ENCODE data around the gene PIK3R1.
A peak's percentile ranks its signal among the peaks of the same experiment; 100 is the strongest.
"Not testable (repeated sequence)": the region's sequence is repeated elsewhere in the genome, so short reads cannot be mapped to it uniquely, and the experiment has no call there.

The PIK3R1 gene

DNA sequence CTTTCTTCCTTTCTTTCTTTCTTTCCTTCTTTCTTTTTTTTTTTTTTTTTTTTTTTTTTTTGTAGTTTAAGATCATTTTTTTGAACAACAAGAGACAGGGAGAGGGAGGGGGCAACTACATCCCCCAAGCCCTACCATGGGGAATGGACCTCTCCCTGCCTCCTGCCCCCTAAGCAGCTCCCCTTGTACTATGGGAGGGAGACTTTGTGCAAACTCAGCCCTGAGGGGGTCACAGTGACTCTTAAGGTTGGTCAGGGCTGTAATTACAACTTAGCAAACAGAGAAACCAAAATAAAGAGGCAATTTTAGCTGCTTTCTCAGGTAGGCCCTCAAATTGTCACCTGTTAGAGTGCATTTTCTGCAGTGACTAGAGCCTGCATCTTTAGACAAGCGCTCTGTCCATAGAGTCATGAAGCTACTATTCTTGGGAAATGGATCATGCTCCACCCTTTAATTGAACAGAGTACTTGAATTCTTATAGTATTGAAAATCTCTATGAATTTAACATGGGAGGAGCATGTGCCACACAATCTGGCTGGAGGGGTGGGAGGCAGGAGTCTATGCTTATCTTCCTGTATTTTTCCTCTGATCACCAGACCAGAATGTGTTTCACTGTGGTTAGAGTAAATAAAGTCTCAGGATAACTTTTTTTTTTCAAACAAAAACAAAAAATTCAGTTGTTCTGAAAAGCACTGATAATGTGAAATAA lies 24.3 kb upstream of the PIK3R1 start:
- DNase-seq (ENCODE audit: low read depth, low spot score) = no peak
- H3K27ac ChIP-seq = no peak overlapping the region

GRCh38 chr5:68192679-68193060 lies 22.9 kb upstream of the PIK3R1 start:
- H3K27ac ChIP-seq = no peak overlapping the region
- no peak for DNase-seq (ENCODE audit: low read depth, low spot score)

DNA sequence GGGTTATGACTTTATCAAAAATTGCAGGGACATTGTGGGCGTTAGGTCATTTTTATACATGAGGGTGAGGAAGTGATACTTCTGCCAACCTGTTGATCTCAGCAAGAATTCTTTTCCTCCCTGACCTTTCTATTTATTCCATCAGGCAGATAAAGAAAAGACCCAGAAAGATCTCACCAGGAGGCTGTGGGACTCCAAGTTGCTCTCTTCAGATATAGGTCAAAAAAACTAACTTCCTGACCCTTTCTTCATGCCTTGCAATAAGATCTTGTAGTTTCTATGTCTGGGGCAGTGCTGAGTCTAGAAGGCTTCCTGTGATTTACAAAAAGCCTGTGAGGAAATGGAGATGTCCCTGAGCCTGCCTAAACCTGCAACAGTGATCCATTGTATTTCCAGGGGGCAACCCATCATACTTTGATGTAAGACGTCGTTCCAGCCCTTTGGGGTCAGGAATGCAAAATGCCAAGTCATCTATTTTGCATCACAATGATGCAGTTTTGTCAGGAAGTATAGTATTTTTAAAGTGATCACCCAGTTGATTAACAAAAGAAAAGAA lies 22.0 kb upstream of the PIK3R1 start:
- H3K27ac ChIP-seq = peak overlapping the region; percentile 40
- peak; percentile 26 for DNase-seq (ENCODE audit: low read depth, low spot score)

DNA sequence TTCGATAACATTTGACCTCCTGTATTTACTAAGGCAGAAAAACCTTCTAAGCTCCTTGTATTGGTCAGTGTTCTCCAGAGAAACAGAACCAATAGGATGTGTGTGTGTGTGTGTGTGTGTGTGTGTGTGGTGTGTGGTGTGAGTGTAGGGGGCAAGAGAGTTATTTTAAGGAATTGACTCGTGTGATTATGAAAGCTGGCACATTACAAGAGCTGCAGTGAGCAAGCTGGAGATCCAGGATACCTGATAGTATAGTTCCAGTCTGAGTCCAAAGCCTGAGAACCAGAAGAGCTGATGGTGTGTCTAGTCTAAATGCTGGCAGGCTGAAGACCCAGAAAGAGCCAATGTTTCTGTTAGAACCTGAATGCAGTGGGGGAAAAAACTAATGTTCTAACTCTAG lies 21.2 kb upstream of the PIK3R1 start:
- no peak overlapping the region for H3K27ac ChIP-seq
- DNase-seq (ENCODE audit: low read depth, low spot score) = no peak

DNA sequence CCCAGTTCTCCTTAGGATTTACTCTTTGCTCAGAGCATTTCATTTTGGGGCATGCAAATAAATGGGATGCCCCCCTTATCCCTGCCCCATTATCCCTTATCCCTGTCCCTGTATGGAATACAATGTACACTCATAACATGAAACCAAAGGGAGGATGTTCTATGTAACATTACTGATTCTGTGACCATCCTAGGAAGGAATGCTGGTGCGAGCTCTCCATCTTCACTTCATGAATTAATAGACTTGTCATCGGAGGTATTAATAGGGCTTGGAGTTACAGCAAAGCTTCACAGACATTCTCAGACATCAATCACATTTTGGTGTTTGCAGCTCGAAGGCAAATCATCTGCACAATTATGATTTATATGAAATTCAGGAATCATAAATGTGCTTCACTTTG lies 20.4 kb upstream of the PIK3R1 start:
- DNase-seq (ENCODE audit: low read depth, low spot score) = no peak
- no peak overlapping the region for H3K27ac ChIP-seq

DNA sequence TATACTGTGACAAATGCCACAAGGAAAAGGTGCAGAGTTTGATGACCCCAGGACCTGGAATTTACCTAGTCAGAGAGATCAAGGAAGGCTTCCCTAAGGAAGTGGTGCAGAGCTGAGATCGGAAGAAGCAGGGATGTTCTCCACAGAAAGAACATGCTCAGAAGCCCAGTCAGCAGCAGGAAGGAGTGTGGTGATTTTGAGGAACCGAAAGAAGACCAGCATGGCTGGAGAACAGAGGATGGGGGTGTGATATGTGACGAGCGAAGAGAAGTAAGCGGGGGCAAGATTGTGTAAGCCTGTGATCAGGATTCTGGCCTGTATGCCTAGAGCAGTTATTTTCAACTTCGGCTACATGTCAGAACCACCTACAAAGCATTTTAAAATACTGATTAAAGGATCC lies 18.7 kb upstream of the PIK3R1 start:
- no peak for DNase-seq (ENCODE audit: low read depth, low spot score)
- no peak overlapping the region for H3K27ac ChIP-seq

DNA sequence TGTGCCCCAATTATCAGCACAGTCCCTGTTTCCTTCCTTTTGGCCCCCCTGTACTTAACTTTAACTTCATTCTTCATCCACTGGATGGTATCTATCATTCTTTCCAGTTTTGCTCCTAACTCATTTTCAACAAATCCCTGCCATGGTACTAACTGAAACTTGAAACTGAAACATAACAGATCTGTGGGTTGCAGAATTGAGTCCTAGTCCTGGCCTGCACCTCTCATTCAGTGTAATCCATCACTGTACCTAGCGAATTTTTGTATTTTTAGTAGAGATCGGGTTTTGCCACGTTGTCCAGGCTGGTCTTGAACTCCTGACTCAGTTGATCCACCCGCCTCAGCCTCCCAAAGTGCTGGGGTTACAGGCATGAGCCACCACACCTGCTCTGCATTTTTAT lies 15.3 kb upstream of the PIK3R1 start:
- no peak for DNase-seq (ENCODE audit: low read depth, low spot score)
- no peak overlapping the region for H3K27ac ChIP-seq

DNA sequence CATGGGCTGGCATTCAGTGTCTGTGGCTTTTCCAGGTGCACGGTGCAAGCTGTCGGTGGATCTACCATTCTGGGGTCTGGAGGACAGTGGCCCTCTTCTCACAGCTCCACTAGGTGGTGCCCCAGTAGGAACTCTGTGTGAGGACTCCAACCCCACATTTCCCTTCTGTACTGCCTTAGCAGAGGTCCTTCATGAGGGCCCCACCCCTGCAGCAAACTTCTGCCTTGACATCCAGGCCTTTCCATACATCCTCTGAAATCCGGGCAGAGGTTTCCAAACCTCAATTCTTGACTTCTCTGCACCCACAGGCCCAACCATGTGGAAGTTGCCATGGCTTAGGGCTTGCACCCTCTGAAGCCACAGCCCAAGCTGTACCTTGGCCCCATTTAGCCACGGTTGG lies 4.9 kb upstream of the PIK3R1 start:
- not testable (repeated sequence) for DNase-seq (ENCODE audit: low read depth, low spot score); H3K27ac ChIP-seq

DNA sequence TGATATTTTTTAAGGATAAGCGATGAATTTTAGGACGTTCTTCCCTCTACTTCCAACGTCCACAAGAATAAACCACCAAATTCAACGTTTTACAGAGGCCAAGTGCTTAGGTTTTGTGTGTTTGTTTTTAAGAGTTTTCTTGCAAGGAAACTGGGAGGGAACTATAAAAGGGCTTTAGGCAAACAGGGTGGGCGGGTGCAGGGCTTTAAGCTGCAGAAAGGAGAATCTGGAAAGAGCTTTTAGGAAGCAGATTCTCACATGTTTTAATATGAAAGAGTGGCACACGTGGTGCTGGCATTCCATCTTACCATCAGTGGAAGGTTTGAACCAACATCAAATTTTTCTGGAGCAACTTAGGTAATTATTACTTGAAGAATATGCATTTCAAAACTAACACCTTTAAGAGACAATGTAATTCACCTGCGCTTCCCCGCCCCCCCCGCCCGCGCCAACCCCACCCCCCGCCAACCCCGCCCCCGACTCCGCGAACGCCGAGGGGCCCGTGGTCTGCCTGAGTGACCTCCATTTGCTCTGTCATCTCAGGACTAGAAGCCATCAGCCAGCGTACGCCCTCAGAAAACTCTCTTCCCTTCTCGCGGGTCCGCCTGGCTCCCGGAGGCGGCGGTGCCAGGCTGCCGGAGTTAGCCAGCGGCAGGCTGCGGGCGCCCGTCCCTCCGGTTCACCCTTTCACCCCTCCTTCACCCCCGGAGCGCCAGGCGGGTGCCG lies 911 bp upstream of the PIK3R1 start:
- DNase-seq (ENCODE audit: low read depth, low spot score) = no peak
- peak overlapping the region; percentile 97 for H3K27ac ChIP-seq

DNA sequence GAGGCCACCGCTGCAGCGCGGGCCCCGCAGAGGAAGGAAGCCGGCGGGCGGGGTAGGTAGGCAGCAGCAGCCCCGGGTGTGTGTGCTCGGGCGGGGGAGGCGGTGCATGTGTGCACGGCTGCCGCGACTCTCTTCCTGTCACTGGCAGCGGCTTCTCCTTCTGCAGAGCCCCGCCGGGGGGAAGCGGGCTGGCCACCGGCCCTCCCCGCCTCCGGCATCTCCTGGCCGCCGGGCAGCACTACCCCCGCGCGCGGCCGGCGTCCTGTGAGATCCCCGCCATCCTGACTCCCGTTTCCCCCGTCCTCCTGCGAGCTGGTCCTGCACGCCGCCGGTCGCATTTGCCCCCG lies 315 bp downstream of the PIK3R1 start:
- no peak for DNase-seq (ENCODE audit: low read depth, low spot score)
- H3K27ac ChIP-seq = peak overlapping the region; percentile 97

DNA sequence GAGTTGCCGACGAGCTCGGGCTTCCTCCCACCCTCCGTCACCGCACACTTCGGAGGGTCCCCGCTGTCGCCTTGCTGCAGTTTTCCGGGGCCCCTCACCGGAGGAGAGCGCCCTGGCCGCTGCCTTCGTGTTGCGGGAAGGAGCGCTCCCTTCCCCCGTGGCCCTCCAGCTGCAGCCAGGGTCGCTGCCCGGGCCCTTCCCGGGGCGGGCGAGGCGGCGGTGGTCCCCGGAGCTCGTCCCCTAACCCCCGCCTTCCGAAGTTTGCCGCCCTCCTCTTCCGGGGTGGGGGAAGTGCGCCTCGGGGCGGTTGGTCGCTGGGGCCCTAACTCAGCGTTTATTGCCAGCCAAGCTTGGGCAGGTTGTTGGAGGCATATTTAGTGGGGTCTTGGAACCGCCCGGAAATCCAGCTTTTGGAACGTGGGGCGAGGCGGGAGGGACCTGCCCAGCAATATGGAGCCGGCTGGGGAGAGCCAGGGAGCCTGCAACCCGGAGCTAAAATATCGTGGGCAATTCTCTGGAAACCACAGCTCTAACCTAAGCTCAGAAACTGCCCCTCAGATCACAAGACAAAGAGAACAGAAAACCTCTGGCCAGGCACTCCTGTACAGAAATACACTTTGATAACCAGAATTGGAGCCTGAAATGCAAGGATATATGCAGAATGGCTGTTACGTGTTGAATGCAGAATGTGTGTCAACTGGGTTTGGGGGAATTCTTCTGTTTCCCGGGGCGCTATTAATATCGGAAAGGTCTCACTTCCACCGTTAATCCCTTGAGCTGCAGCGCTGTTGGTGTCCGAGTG lies 890 bp downstream of the PIK3R1 start:
- peak overlapping the region; percentile 97 for H3K27ac ChIP-seq
- DNase-seq (ENCODE audit: low read depth, low spot score) = no peak

DNA sequence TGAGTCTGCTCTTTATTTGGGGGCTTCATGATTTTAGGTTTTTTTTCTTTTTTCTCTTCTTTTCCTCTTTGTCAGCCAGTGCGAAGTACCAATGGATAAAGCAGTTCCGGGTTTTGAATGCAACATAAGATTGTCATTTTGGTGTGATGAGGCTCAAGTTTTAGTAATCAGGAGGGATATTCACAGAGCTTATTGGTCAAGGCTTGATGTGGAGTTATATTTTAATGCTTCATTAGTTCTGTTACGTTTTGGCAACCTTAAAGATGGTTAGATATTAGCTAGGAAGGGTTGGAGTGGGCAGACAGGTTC lies 1.4 kb downstream of the PIK3R1 start:
- peak overlapping the region; percentile 97 for H3K27ac ChIP-seq
- no peak for DNase-seq (ENCODE audit: low read depth, low spot score)

DNA sequence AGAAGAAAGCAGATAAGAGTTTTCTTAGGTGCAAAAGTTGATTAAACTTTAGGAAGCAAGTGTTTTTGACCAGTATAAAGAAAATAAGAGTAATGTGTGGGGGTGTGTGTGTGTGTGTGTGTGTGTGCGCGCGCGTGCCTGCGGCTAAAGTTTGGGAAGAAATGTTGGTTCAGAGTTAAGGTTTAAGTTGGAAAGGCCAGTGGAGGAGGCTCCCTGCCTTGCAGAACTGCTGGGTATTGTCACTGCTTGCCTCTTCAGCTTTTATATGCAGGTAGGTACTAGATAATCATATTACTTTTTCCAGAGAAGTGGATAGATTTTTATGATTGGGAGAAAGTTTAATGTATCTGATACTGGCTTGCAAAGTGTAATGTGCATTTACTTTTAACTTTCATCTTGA lies 2.0 kb downstream of the PIK3R1 start:
- no peak overlapping the region for H3K27ac ChIP-seq

DNA sequence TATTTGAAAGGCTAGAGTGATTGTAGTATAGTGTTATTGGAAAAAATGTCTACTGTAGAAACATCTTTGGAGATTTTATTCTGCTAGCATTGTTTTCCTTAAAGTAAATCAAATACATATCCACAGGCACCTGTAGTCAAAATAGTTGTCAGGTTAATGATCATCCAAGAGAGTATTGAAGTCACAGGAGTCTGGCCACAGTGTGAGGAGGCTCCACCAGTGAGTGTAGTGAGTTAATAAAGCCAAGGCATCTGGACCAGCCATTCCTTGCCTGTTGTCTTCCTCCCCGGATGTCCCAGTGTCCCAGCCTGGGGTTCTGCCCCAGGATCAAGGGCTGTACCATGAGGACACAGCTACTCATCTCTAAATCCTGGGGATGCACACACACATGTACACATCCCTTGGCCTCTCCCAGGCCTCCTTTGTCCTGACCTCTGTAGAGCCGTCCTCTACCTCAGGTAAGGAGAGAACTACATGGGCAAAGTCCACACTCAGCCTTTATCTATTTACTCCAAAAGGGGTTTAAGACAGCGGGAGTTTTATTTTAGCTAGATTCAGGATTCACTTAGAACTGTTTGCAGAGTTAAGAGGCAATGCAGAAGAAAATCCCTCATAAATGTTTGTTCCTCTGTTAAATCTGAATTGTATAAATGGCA lies 3.7 kb downstream of the PIK3R1 start:
- no peak for DNase-seq (ENCODE audit: low read depth, low spot score)
- H3K27ac ChIP-seq = no peak overlapping the region

More for the DNA sequence above, 2.0 kb downstream of the PIK3R1 start:
- no peak for DNase-seq (ENCODE audit: low read depth, low spot score)

GRCh38 chr5:68220260-68220659 lies 4.7 kb downstream of the PIK3R1 start:
- H3K27ac ChIP-seq = no peak overlapping the region
- DNase-seq (ENCODE audit: low read depth, low spot score) = no peak

DNA sequence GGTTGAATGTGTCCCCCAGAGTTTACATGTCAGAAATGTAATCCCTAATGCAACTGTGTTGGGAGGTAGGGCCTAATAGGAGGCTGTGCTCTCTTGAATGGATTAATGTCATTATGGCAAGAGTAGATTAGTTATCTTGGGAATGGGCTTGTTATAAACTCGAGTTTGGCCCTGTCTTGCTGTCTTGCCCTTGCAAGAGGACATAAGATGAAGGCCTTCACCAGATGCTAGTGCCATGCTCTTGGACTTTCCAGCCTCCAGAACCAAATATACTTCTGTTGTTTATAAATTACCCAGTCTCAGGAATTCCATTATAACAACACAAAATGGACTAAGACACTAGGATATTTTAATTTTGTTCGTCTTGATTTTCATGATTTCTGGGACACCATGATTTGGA lies 5.4 kb downstream of the PIK3R1 start:
- no peak for DNase-seq (ENCODE audit: low read depth, low spot score)
- no peak overlapping the region for H3K27ac ChIP-seq

DNA sequence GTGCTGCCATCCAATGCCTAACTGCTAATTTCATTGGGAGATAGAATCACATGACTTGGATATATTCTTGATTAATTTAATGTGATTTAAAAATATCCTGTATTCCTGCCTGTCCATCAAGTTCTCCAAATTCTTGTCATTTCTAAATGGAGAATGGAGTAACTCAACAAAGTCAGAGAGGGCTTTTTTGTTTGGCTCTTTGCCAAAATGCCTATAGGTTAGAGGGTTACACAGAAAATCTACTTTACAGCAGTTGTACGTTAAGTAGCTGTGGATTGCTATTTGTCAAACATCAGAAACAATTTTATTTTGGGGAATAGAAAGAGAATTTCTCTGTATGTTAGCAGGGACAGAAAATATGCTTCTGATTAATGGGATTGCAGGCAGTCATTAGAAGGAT lies 5.9 kb downstream of the PIK3R1 start:
- no peak for DNase-seq (ENCODE audit: low read depth, low spot score)
- H3K27ac ChIP-seq = no peak overlapping the region

GRCh38 chr5:68222310-68222709 lies 6.8 kb downstream of the PIK3R1 start:
- DNase-seq (ENCODE audit: low read depth, low spot score) = no peak
- no peak overlapping the region for H3K27ac ChIP-seq

DNA sequence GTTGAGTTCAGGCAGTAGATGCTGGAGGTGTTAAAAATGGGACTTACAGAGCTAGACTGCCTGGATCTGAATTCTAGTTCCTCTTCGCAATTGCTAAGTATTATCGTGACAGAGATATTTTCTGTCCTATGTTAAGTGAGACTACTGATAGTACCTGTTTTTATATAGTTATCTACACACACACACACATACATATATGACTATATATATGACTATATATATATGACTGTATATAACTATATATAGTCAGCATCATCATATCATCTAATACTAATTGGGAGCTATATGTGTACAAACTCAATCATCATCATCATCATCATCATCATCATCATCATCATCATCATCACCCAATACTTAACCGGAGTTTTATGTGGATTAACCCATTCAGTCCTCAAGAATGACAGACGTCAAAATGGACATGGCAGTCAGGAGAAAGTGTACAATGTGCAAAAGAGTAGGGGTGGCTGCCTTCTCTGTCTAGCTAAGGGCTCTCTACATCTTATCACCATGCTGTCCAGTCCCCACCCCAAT lies 7.3 kb downstream of the PIK3R1 start:
- H3K27ac ChIP-seq = no peak overlapping the region
- no peak for DNase-seq (ENCODE audit: low read depth, low spot score)

DNA sequence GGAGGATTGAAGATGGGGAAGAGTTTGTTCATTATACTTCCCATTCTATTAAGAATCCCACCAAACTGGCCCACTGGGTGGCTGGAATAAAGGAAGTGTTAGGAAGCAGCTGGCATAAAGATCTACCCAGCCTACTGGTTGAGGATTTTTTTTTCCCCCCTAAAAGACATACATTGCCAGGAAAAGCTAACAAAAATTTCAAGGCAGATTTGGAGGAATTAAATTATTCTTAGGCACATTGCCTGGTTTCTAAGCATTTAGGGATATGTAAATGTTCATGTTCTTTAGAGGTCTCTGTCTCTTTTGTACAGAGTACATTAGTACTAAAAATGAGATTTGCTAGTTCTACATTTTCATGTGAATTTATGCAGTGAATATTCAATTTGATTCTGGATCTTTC lies 8.3 kb downstream of the PIK3R1 start:
- no peak for DNase-seq (ENCODE audit: low read depth, low spot score)
- peak overlapping the region; percentile 83 for H3K27ac ChIP-seq
